AG04449 (cell line): ENCODE data around the gene ZNF280B.
"Not testable (repeated sequence)": the region's sequence is repeated elsewhere in the genome, so short reads cannot be mapped to it uniquely, and the experiment has no call there.

Source experiments
- CTCF ChIA-PET: fragments of 350-600 bp; formaldehyde crosslinking; extraction: SDS; loops from one replicate; lab custom pipeline; 2021; ENCODE audit warnings: antibody characterized with exemption; lab: Yijun Ruan, JAX
- POLR2A ChIA-PET: fragments of 400-600, 350-600 bp; formaldehyde crosslinking; extraction: SDS; loops from one replicate; lab custom pipeline; 2020; ENCODE audit warnings: antibody characterized with exemption, inconsistent platforms; lab: Yijun Ruan, JAX
- DNase-seq: peaks from one replicate; pipeline ENCODE4 v3.0.0-alpha.2; 2010; ENCODE audit warnings: low read depth, low spot score
- H3K4me3 ChIP-seq: 2 replicates; pipeline ENCODE4 v1.5.1; 2011; ENCODE audit warnings: low read depth, mild to moderate bottlenecking, control low read depth, low read length
- CTCF ChIP-seq: IDR thresholded peaks from one replicate; pipeline ENCODE4 v1.5.1; 2011; ENCODE audit warnings: mild to moderate bottlenecking, moderate library complexity, low read length, control low read depth, inconsistent platforms; ENCODE audit not compliant: insufficient read depth; ENCODE audit errors: missing control alignments

The ZNF280B gene

GRCh38 chr22:22536515-22536914, 28.0 kb upstream of the ZNF280B start:
- ChIA-PET CTCF (no interaction called here), POLR2A (no interaction called here)
- no peak for TF ChIP-seq CTCF
- DNase-seq = no peak
- no peak overlapping the region for H3K4me3 ChIP-seq

- no peak overlapping the region for H3K4me3 ChIP-seq
- TF ChIP-seq CTCF = no peak
- CTCF ChIA-PET = interaction anchor here (1.3 kb wide), 1 partner anchor 17 kb away, joined by 3 read pairs; no protein-coding TSS in a partner anchor
- no peak for DNase-seq
- POLR2A ChIA-PET = no interaction called here
Measured at GRCh38 chr22:22535662-22536061, 27.1 kb upstream of the ZNF280B start.

GRCh38 chr22:22534604-22535415, 26.3 kb upstream of the ZNF280B start:
- ChIA-PET POLR2A (no interaction called here), CTCF (interaction anchor here (0.6 to 1.3 kb wide), 2 partner anchors 16 to 26 kb away, joined by 3 read pairs; no protein-coding TSS in a partner anchor)
- no peak overlapping the region for H3K4me3 ChIP-seq
- no peak for DNase-seq
- no peak for TF ChIP-seq CTCF

- TF ChIP-seq CTCF = no peak
- H3K4me3 ChIP-seq = no peak overlapping the region
- POLR2A ChIA-PET = no interaction called here
- CTCF ChIA-PET = interaction anchor here (1.0 kb wide), 1 partner anchor 52 kb away, joined by 3 read pairs; no protein-coding TSS in a partner anchor
- DNase-seq = no peak
Measured at GRCh38 chr22:22533863-22534262, 25.3 kb upstream of the ZNF280B start.

- no peak for TF ChIP-seq CTCF
- DNase-seq = no peak
- H3K4me3 ChIP-seq = no peak overlapping the region
- ChIA-PET CTCF (interaction anchor here (1.0 to 1.3 kb wide), 2 partner anchors 25 to 53 kb away, joined by 3 read pairs; partner anchors contain the start of gene ZNF280B), POLR2A (no interaction called here)
Measured at GRCh38 chr22:22533417-22533816, 24.9 kb upstream of the ZNF280B start.

- H3K4me3 ChIP-seq, DNase-seq, POLR2A ChIA-PET: not testable (repeated sequence)
- CTCF ChIA-PET = interaction anchor here (1.3 kb wide), 1 partner anchor 24 kb away, joined by 3 read pairs; the partner anchor contains the start of gene ZNF280B
Measured at GRCh38 chr22:22532547-22533071, 24.1 kb upstream of the ZNF280B start.
